PC-3 (cell line): ENCODE data around the gene ALDH5A1. TPM values are rescaled to one million over a fixed set of nuclear protein-coding genes. Genes with fewer than 3 reads are reported as not detected.
A peak's percentile ranks its signal among the peaks of the same experiment; 100 is the strongest.

ENCODE experiments used
- ATAC-seq: fragments of 200-7000 bp; cut with Tn5 transposase; 2 replicates; pipeline ENCODE4 v1.9.1; 2020; ENCODE audit warnings: mild to moderate bottlenecking, moderate library complexity
- BruUV-seq: library from RNA; stranded (reverse); fragments of 400-500 nt; replicated peaks from 2 replicates; lab custom pipeline; 2021; lab: Mats Ljungman, UMichigan
- CTCF ChIA-PET: fragments of 300-600 bp; sonication (Branson Sonifier 250); formaldehyde crosslinking; loops from one replicate; lab custom pipeline; 2022; ENCODE audit warnings: antibody characterized with exemption; lab: Charles Lee
- POLR2A ChIA-PET: fragments of 300-600 bp; sonication (Branson Sonifier 250); formaldehyde crosslinking; loops from one replicate; lab custom pipeline; 2022; ENCODE audit warnings: antibody characterized with exemption; ENCODE audit not compliant: unreplicated experiment; lab: Charles Lee
- DNase-seq: peaks from one replicate; pipeline ENCODE4 v3.0.0-alpha.2; 2015
- H2AFZ ChIP-seq: fragments of 300-600 bp; sonication (generic); 2 replicates; pipeline ENCODE4 v1.6.0; 2016; ENCODE audit warnings: antibody characterized with exemption, low read length
- H3F3A ChIP-seq: fragments of 300-600 bp; sonication (generic); one replicate; pipeline ENCODE4 v1.6.0; 2017; ENCODE audit warnings: antibody characterized with exemption, low read length, control low read depth, mild to moderate bottlenecking; ENCODE audit not compliant: unreplicated experiment
- H3K27ac ChIP-seq: fragments of 300-600 bp; sonication (generic); 2 replicates; pipeline ENCODE4 v1.5.1; 2016; ENCODE audit warnings: mild to moderate bottlenecking, low read length
- H3K27me3 ChIP-seq: fragments of 300-600 bp; sonication (generic); 2 replicates; pipeline ENCODE4 v1.6.1; 2016; ENCODE audit warnings: low read length, mixed read lengths
- H3K36me3 ChIP-seq: fragments of 300-600 bp; sonication (generic); 2 replicates; pipeline ENCODE4 v1.6.1; 2016; ENCODE audit warnings: low read depth, mixed run types, low read length, mixed read lengths
- H3K4me1 ChIP-seq: fragments of 300-600 bp; sonication (generic); 2 replicates; pipeline ENCODE4 v1.5.1; 2016; ENCODE audit warnings: low read length; ENCODE audit not compliant: insufficient read depth
- H3K4me2 ChIP-seq: fragments of 300-600 bp; sonication (generic); 2 replicates; pipeline ENCODE4 v1.6.0; 2016; ENCODE audit warnings: low read length
- H3K4me3 ChIP-seq: fragments of 300-600 bp; sonication (generic); 2 replicates; pipeline ENCODE4 v1.5.1; 2016; ENCODE audit warnings: mild to moderate bottlenecking, low read length, mixed read lengths
- H3K79me2 ChIP-seq: fragments of 300-600 bp; sonication (generic); 2 replicates; pipeline ENCODE4 v1.6.1; 2017; ENCODE audit warnings: low read length, mixed read lengths
- H3K9ac ChIP-seq: fragments of 300-600 bp; sonication (generic); 2 replicates; pipeline ENCODE4 v1.6.0; 2016; ENCODE audit warnings: mild to moderate bottlenecking, low read length
- H3K9me2 ChIP-seq: fragments of 300-600 bp; sonication (generic); replicated peaks from 2 replicates; pipeline ENCODE4 v1.6.1; 2016; ENCODE audit warnings: mixed run types, low read length, mixed read lengths
- H3K9me3 ChIP-seq: fragments of 300-600 bp; sonication (generic); 2 replicates; pipeline ENCODE4 v1.6.1; 2016; ENCODE audit warnings: low read length, mixed read lengths
- H4K20me1 ChIP-seq: fragments of 300-600 bp; sonication (generic); 2 replicates; pipeline ENCODE4 v1.6.1; 2016; ENCODE audit warnings: low read length, mixed read lengths
- CTCF ChIP-seq: fragments of 300-600 bp; sonication (generic); conservative IDR thresholded peaks from 2 replicates; pipeline ENCODE4 v1.5.1; 2017; ENCODE audit warnings: antibody characterized with exemption, low read depth, mild to moderate bottlenecking, low read length
- EZH2 ChIP-seq: fragments of 300-600 bp; sonication (generic); IDR thresholded peaks from one replicate; pipeline ENCODE4 v1.6.1; 2017; ENCODE audit warnings: antibody characterized with exemption, mild to moderate bottlenecking, low read length; ENCODE audit not compliant: unreplicated experiment
- EZH2phosphoT487 ChIP-seq: fragments of 300-600 bp; sonication (generic); IDR thresholded peaks from 2 replicates; pipeline ENCODE4 v1.6.1; 2018; ENCODE audit warnings: mild to moderate bottlenecking, antibody characterized with exemption, low read length, borderline replicate concordance
- intact Hi-C: fragments of 100-400 bp; cut with micrococcal nuclease; formaldehyde crosslinking; loops from 2 replicates; pipeline ENCODE4 v1.9.0; 2023
- total RNA-seq: library from RNA; depleted of rRNA; stranded (reverse); fragments of >200 nt; gene quantifications from 2 replicates; pipeline ENCODE4 v1.2.3, GENCODE V29; 2014

The ALDH5A1 gene
- total RNA-seq, 1 experiment from 2014 or later = 11.9 TPM

DNA sequence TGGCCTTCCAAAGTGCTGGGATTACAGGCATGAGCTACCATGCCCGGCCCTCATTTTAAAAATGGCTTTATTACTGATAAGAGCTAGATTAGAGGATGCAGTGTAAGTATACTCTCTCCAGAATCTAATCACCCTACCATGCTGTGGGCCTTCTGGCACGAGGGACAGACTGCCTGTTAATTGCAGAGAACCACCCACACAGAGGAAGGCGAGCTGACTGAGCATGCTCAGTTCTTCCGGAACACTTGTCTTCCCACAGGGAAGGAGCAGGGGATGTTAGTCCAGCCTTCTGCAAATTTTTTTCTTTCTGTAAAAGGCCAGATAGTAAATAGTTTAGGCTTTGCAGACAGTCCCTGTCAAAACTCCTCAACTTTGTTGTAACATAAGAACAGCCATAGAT, 48.9 kb downstream of the ALDH5A1 start:
- Histone ChIP-seq H3K4me3 (no peak overlapping the region), H4K20me1 (no peaks in the 10 kb centered on the region), H3K27me3 (no peaks in the 10 kb centered on the region), H3K36me3 (no peaks in the 10 kb centered on the region), H2AFZ (no peak overlapping the region), H3K9ac (no peak overlapping the region), H3K4me1 (no peaks in the 10 kb centered on the region), H3F3A (no peaks in the 10 kb centered on the region), H3K9me3 (no peaks in the 10 kb centered on the region), H3K9me2 (no peaks in the 10 kb centered on the region), H3K27ac (no peak overlapping the region), H3K4me2 (no peak overlapping the region), H3K79me2 (no peaks in the 10 kb centered on the region)
- TF ChIP-seq CTCF (no peak), EZH2phosphoT487 (no peak), EZH2 (no peak)
- BruUV-seq = no TSS peak
- intact Hi-C loops = no loop called here
- POLR2A ChIA-PET = no interaction called here
- CTCF ChIA-PET = no interaction called here
- DNase-seq = no peak
- ATAC-seq = no peak

GRCh38 chr6:24545183-24545582, 50.4 kb downstream of the ALDH5A1 start:
- Histone ChIP-seq H3F3A (no peaks in the 10 kb centered on the region), H3K27ac (no peak overlapping the region), H3K4me3 (no peak overlapping the region), H3K36me3 (no peaks in the 10 kb centered on the region), H3K79me2 (no peaks in the 10 kb centered on the region), H4K20me1 (no peaks in the 10 kb centered on the region), H2AFZ (no peak overlapping the region), H3K27me3 (no peaks in the 10 kb centered on the region), H3K9me2 (no peaks in the 10 kb centered on the region), H3K4me2 (no peak overlapping the region), H3K9ac (no peak overlapping the region), H3K4me1 (no peaks in the 10 kb centered on the region), H3K9me3 (no peaks in the 10 kb centered on the region)
- CTCF ChIA-PET = no interaction called here
- POLR2A ChIA-PET = no interaction called here
- intact Hi-C loops = no loop called here
- DNase-seq (no peak), ATAC-seq (no peak)
- TF ChIP-seq EZH2 (no peak), CTCF (no peak), EZH2phosphoT487 (no peak)
- no TSS peak for BruUV-seq

DNA sequence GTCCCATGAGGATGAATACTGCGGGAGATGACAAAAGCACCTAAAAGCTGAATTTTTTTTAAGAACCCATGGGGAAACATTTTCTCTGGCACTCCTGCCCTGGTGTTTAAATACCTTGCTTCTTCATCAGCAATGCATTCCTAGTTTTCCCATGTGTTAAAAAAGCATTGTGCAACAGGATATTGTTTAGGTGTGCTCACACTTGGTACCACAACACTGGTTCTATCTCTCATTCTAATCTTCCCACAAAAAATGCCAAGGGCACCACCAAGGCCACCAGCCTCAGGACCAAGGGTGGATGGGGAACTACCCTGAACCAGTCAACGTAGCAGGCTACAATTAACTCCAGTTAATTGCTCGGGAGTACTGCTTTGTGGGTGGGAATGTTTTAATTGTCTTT, 50.9 kb downstream of the ALDH5A1 start:
- H3K9ac ChIP-seq = no peak overlapping the region
- H3K79me2 ChIP-seq = no peaks in the 10 kb centered on the region
- CTCF ChIA-PET = no interaction called here
- POLR2A ChIA-PET = no interaction called here
- no peak overlapping the region for H2AFZ ChIP-seq
- no peak overlapping the region for H3K4me2 ChIP-seq
- H3K9me2 ChIP-seq = no peaks in the 10 kb centered on the region
- H3K4me1 ChIP-seq = no peaks in the 10 kb centered on the region
- no peak for ATAC-seq
- BruUV-seq = no TSS peak
- H4K20me1 ChIP-seq = no peaks in the 10 kb centered on the region
- H3F3A ChIP-seq = no peaks in the 10 kb centered on the region
- H3K27ac ChIP-seq = no peak overlapping the region
- H3K4me3 ChIP-seq = no peak overlapping the region
- peak; percentile 11 for DNase-seq
- H3K36me3 ChIP-seq = no peaks in the 10 kb centered on the region
- no peaks in the 10 kb centered on the region for H3K9me3 ChIP-seq
- H3K27me3 ChIP-seq = no peaks in the 10 kb centered on the region
- TF ChIP-seq CTCF (no peak), EZH2 (no peak), EZH2phosphoT487 (no peak)
- intact Hi-C loops = no loop called here
